ENCODE results near the gene LILRB2.
"Not testable (repeated sequence)": the region's sequence is repeated elsewhere in the genome, so short reads cannot be mapped to it uniquely, and the experiment has no call there.

Gene LILRB2

GRCh38 chr19:54325194-54325621 lies 44.3 kb upstream of the LILRB2 start:
- TF ChIP-seq CTCF (IDR thresholded peaks at IDR 0.05; ENCODE audit: low read length) (peak; percentile 83), EZH2phosphoT487 (IDR thresholded peaks at IDR 0.05; ENCODE audit: low read length) (no peak)
- Histone ChIP-seq H2AFZ (ENCODE audit: low read length) (no peak overlapping the region), H3K4me3 (ENCODE audit: low read length) (no peak overlapping the region), H3K27ac (ENCODE audit: low read length) (no peak overlapping the region), H3K4me1 (ENCODE audit: low read length) (peaks cover 16% of the 10 kb centered on the region), H3K79me2 (ENCODE audit: low read length) (no peaks in the 10 kb centered on the region), H3K9me3 (replicated peaks; ENCODE audit: insufficient read depth, low read length) (no peaks in the 10 kb centered on the region), H3K27me3 (replicated peaks; ENCODE audit: insufficient read depth, low read length) (peaks cover 34% of the 10 kb centered on the region), H3K9ac (ENCODE audit: low read length) (no peak overlapping the region), H3K9me2 (replicated peaks; ENCODE audit: insufficient read depth, low read length) (no peaks in the 10 kb centered on the region), H3K36me3 (replicated peaks; ENCODE audit: insufficient read depth, low read length) (no peaks in the 10 kb centered on the region), H3F3A (ENCODE audit: insufficient read depth, low read length) (no peaks in the 10 kb centered on the region), H4K20me1 (ENCODE audit: insufficient read depth, low read length) (no peaks in the 10 kb centered on the region), H3K4me2 (ENCODE audit: low read depth, low read length) (no peak overlapping the region)
- DNase-seq, result peak; percentile 55

- no peaks in the 10 kb centered on the region for H3K36me3 ChIP-seq (replicated peaks; ENCODE audit: insufficient read depth, low read length)
- no peak overlapping the region for H3K4me2 ChIP-seq (ENCODE audit: low read depth, low read length)
- no peak overlapping the region for H2AFZ ChIP-seq (ENCODE audit: low read length)
- no peaks in the 10 kb centered on the region for H3K79me2 ChIP-seq (ENCODE audit: low read length)
- H3K27ac ChIP-seq (ENCODE audit: low read length), result no peak overlapping the region
- H3K4me1 ChIP-seq (ENCODE audit: low read length), result peaks cover 16% of the 10 kb centered on the region
- H3K9me2 ChIP-seq (replicated peaks; ENCODE audit: insufficient read depth, low read length), result no peaks in the 10 kb centered on the region
- no peaks in the 10 kb centered on the region for H4K20me1 ChIP-seq (ENCODE audit: insufficient read depth, low read length)
- TF ChIP-seq EZH2phosphoT487 (IDR thresholded peaks at IDR 0.05; ENCODE audit: low read length) (no peak), CTCF (IDR thresholded peaks at IDR 0.05; ENCODE audit: low read length) (no peak), EZH2 (optimal IDR thresholded peaks at IDR 0.05; ENCODE audit: low read depth, low read length) (no peak)
- no peak overlapping the region for H3K4me3 ChIP-seq (ENCODE audit: low read length)
- peaks cover 46% of the 10 kb centered on the region for H3K27me3 ChIP-seq (replicated peaks; ENCODE audit: insufficient read depth, low read length)
- H3K9me3 ChIP-seq (replicated peaks; ENCODE audit: insufficient read depth, low read length), result no peaks in the 10 kb centered on the region
- H3K9ac ChIP-seq (ENCODE audit: low read length), result no peak overlapping the region
- H3F3A ChIP-seq (ENCODE audit: insufficient read depth, low read length), result no peaks in the 10 kb centered on the region
- no peak for DNase-seq
Measured at GRCh38 chr19:54324071-54324470, 43.2 kb upstream of the LILRB2 start.

- peaks cover 57% of the 10 kb centered on the region for H3K27me3 ChIP-seq (replicated peaks; ENCODE audit: insufficient read depth, low read length)
- not testable (repeated sequence) for H3K9me3 ChIP-seq (replicated peaks; ENCODE audit: insufficient read depth, low read length); H3K4me3 ChIP-seq (ENCODE audit: low read length); H3K4me2 ChIP-seq (ENCODE audit: low read depth, low read length); H3K9me2 ChIP-seq (replicated peaks; ENCODE audit: insufficient read depth, low read length); DNase-seq; H3K9ac ChIP-seq (ENCODE audit: low read length); H4K20me1 ChIP-seq (ENCODE audit: insufficient read depth, low read length); H3K36me3 ChIP-seq (replicated peaks; ENCODE audit: insufficient read depth, low read length); H3K27ac ChIP-seq (ENCODE audit: low read length); H2AFZ ChIP-seq (ENCODE audit: low read length); H3K79me2 ChIP-seq (ENCODE audit: low read length); H3F3A ChIP-seq (ENCODE audit: insufficient read depth, low read length)
- peaks cover 16% of the 10 kb centered on the region for H3K4me1 ChIP-seq (ENCODE audit: low read length)
Measured at GRCh38 chr19:54322934-54323333, 42.0 kb upstream of the LILRB2 start.

DNA sequence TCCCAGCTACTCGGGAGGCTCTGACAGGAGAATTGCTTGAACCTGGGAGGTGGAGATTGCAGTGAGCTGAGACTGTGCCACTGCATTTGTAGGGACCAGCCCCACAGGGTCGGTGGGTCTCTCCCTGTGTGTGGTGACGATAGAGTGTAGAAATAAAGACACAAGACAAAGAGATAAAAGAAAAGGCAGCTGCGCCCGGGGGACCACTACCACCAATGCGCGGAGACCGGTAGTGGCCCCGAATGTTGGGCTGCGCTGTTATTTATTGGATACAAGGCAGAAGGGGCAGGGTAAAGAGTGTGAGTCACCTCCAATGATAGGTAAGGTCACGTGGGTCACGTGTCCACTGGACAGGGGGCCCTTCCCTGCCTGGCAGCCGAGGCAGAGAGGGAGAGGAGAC lies 41.4 kb upstream of the LILRB2 start:
- Histone ChIP-seq H3K27me3 (replicated peaks; ENCODE audit: insufficient read depth, low read length) (peaks cover 63% of the 10 kb centered on the region), H3K4me1 (ENCODE audit: low read length) (peaks cover 12% of the 10 kb centered on the region)
- not testable (repeated sequence) for H3F3A ChIP-seq (ENCODE audit: insufficient read depth, low read length); H3K9me2 ChIP-seq (replicated peaks; ENCODE audit: insufficient read depth, low read length); H3K36me3 ChIP-seq (replicated peaks; ENCODE audit: insufficient read depth, low read length); H3K4me3 ChIP-seq (ENCODE audit: low read length); H3K9ac ChIP-seq (ENCODE audit: low read length); H3K79me2 ChIP-seq (ENCODE audit: low read length); H4K20me1 ChIP-seq (ENCODE audit: insufficient read depth, low read length); H3K27ac ChIP-seq (ENCODE audit: low read length); H2AFZ ChIP-seq (ENCODE audit: low read length); DNase-seq; H3K4me2 ChIP-seq (ENCODE audit: low read depth, low read length); H3K9me3 ChIP-seq (replicated peaks; ENCODE audit: insufficient read depth, low read length)

Data from MM.1S (cell line).